Keratinocyte (primary cell): ENCODE measurements around the gene KDF1. TPM values are rescaled to one million over a fixed set of nuclear protein-coding genes. Genes with fewer than 3 reads are reported as not detected.
A peak's percentile ranks its signal among the peaks of the same experiment; 100 is the strongest.

Experiments
- DNase-seq: peaks from one replicate; pipeline ENCODE4 v3.0.0-alpha.2; 2011; ENCODE audit warnings: low read depth, missing footprints, low spot score
- FAIRE-seq: peaks from 2 replicates; lab custom pipeline; 2011; peaks lifted over from hg19 to GRCh38; lab: Jason Lieb, UNC
- H2AFZ ChIP-seq: 2 replicates; pipeline ENCODE4 v1.6.0; 2012; ENCODE audit warnings: low read length, control low read depth, inconsistent platforms; ENCODE audit not compliant: control insufficient read depth
- H3K27ac ChIP-seq: 2 replicates; pipeline ENCODE4 v1.5.1; 2011; ENCODE audit warnings: low read length; ENCODE audit not compliant: control insufficient read depth, insufficient read depth
- H3K27me3 ChIP-seq: 3 replicates; pipeline ENCODE4 v1.6.0; 2011; ENCODE audit warnings: low read length; ENCODE audit not compliant: control insufficient read depth, insufficient read depth; ENCODE audit errors: extremely low read depth
- H3K36me3 ChIP-seq, 2 experiments: 2 replicates in 1 of 2; 3 replicates in 1 of 2; pipeline ENCODE4 v1.5.1; 2011; ENCODE audit warnings: low read length in 2 of 2, mild to moderate bottlenecking in 1 of 2; ENCODE audit not compliant: control insufficient read depth in 2 of 2, insufficient read depth in 2 of 2; ENCODE audit errors: extremely low read depth in 1 of 2
- H3K4me1 ChIP-seq: 3 replicates; pipeline ENCODE4 v1.5.1; 2011; ENCODE audit warnings: low read length; ENCODE audit not compliant: control insufficient read depth, insufficient read depth; ENCODE audit errors: extremely low read depth
- H3K4me2 ChIP-seq: 3 replicates; pipeline ENCODE4 v1.6.0; 2011; ENCODE audit warnings: low read depth, low read length; ENCODE audit not compliant: control insufficient read depth, insufficient read depth; ENCODE audit errors: extremely low read depth
- H3K4me3 ChIP-seq, 3 experiments: fragments of 200-600 bp in 1 of 3; sonication (generic) in 1 of 3; 2 replicates in 2 of 3; 3 replicates in 1 of 3; pipeline ENCODE4 v1.5.1; 2011 to 2016; ENCODE audit warnings: low read length in 3 of 3, mild to moderate bottlenecking in 3 of 3, control low read depth in 2 of 3, inconsistent platforms in 1 of 3, low read depth in 1 of 3, mixed read lengths in 1 of 3, mixed run types in 1 of 3, moderate library complexity in 1 of 3; ENCODE audit not compliant: control insufficient read depth in 2 of 3, insufficient read depth in 2 of 3; ENCODE audit errors: extremely low read depth in 1 of 3
- H3K79me2 ChIP-seq: 2 replicates; pipeline ENCODE4 v1.6.0; 2012; ENCODE audit warnings: low read length; ENCODE audit not compliant: control insufficient read depth, insufficient read depth
- H3K9ac ChIP-seq: 3 replicates; pipeline ENCODE4 v1.6.0; 2011; ENCODE audit warnings: low read length; ENCODE audit not compliant: control insufficient read depth, insufficient read depth; ENCODE audit errors: extremely low read depth
- H3K9me1 ChIP-seq: 3 replicates; pipeline ENCODE4 v1.6.0; 2011; ENCODE audit warnings: low read length; ENCODE audit not compliant: control insufficient read depth, insufficient read depth; ENCODE audit errors: extremely low read depth
- H3K9me3 ChIP-seq: 2 replicates; pipeline ENCODE4 v1.5.1; 2012; ENCODE audit warnings: low read depth, low read length; ENCODE audit not compliant: control insufficient read depth
- H4K20me1 ChIP-seq: 3 replicates; pipeline ENCODE4 v1.6.0; 2011; ENCODE audit warnings: low read length; ENCODE audit not compliant: control insufficient read depth, insufficient read depth; ENCODE audit errors: extremely low read depth
- CTCF ChIP-seq, 3 experiments: IDR thresholded peaks in 1 of 3; conservative IDR thresholded peaks in 1 of 3; optimal IDR thresholded peaks in 1 of 3; 2 replicates in 2 of 3; 3 replicates in 1 of 3; pipeline versions ENCODE3 to v1.5.1; 2011; ENCODE audit warnings: low read length in 3 of 3, mild to moderate bottlenecking in 3 of 3, moderate library complexity in 2 of 3, control low read depth in 1 of 3, inconsistent platforms in 1 of 3; ENCODE audit not compliant: insufficient read depth in 2 of 3; ENCODE audit errors: extremely low read depth in 1 of 3
- EZH2 ChIP-seq: IDR thresholded peaks from one replicate; pipeline ENCODE4 v1.6.1; 2012; ENCODE audit warnings: inconsistent platforms, mild to moderate bottlenecking, low read length, moderate library complexity
- dilution Hi-C: fragments of 300-500 bp; cut with MboI; formaldehyde crosslinking; loops from one replicate; pipeline ENCODE4 v1.7.0; 2020; ENCODE audit warnings: low sequenced_read_pairs; ENCODE audit not compliant: extremely low pct_ligation_motif_present
- polyA plus RNA-seq, 5 experiments: library from polyadenylated mRNA; depleted of rRNA in 3 of 5; stranded (reverse) in 3 of 5; stranded (forward) in 1 of 5; unstranded in 1 of 5; fragments of >200 nt; gene quantifications; 1 replicate in 1 of 5; 2 replicates in 3 of 5; 3 replicates in 1 of 5; pipeline versions ENCODE4 v1.2.1 to v1.2.3, GENCODE V29; 2011 to 2012; ENCODE audit warnings: missing spikeins in 2 of 5, low read depth in 1 of 5, low replicate concordance in 1 of 5

The KDF1 gene
- polyA plus RNA-seq, 1 donor (not counting 4 experiments of a cell fraction or from before 2014, with no cell fraction given), result 13.8 TPM

GRCh38 chr1:26960625-26960966 lies 328 bp upstream of the KDF1 start:
- peaks cover 31% of the 10 kb centered on the region for H3K4me1 ChIP-seq
- H2AFZ ChIP-seq, result peak overlapping the region; percentile 59
- peaks cover 40% of the 10 kb centered on the region for H3K79me2 ChIP-seq
- H3K4me3 ChIP-seq, result peak overlapping the region; percentile 80 to 95 (median 87)
- FAIRE-seq, result no peak
- H3K9me1 ChIP-seq, result no peaks in the 10 kb centered on the region
- no peaks in the 10 kb centered on the region for H3K9me3 ChIP-seq
- H4K20me1 ChIP-seq, result no peaks in the 10 kb centered on the region
- TF ChIP-seq CTCF (optimal IDR thresholded peaks at IDR 0.05 in 1 of 3, IDR thresholded peaks at IDR 0.05 in 1 of 3, conservative IDR thresholded peaks at IDR 0.05 in 1 of 3; ENCODE audit: extremely low read depth in 1 of 3, insufficient read depth in 2 of 3, low read length in 3 of 3), result no peak
- TF ChIP-seq EZH2, result no peak
- H3K36me3 ChIP-seq, result peaks cover 0 to 7% of the 10 kb centered on the region in 2 experiments
- dilution Hi-C loops, result no loop called here
- DNase-seq, result no peak
- peak overlapping the region; percentile 98 for H3K4me2 ChIP-seq
- peak overlapping the region; percentile 93 for H3K9ac ChIP-seq
- no peaks in the 10 kb centered on the region for H3K27me3 ChIP-seq
- H3K27ac ChIP-seq, result peak overlapping the region; percentile 86

GRCh38 chr1:26959270-26959669 lies 998 bp downstream of the KDF1 start:
- Histone ChIP-seq H3K27ac (peak overlapping the region; percentile 86), H3K79me2 (peaks cover 47% of the 10 kb centered on the region), H3K4me2 (peak overlapping the region; percentile 90), H3K27me3 (no peaks in the 10 kb centered on the region), H4K20me1 (no peaks in the 10 kb centered on the region), H3K4me3 (peak overlapping the region; percentile 80 to 95 (median 87)), H3K36me3 (peaks cover 0 to 7% of the 10 kb centered on the region in 2 experiments), H2AFZ (no peak overlapping the region), H3K9me1 (no peaks in the 10 kb centered on the region), H3K4me1 (peaks cover 31% of the 10 kb centered on the region), H3K9me3 (no peaks in the 10 kb centered on the region), H3K9ac (peak overlapping the region; percentile 93)
- no peak for DNase-seq
- no peak for FAIRE-seq
- TF ChIP-seq EZH2, result no peak
- dilution Hi-C loops, result no loop called here

- Histone ChIP-seq H3K9me1 (no peaks in the 10 kb centered on the region), H2AFZ (no peak overlapping the region), H3K4me3 (no peak overlapping the region), H3K9me3 (no peaks in the 10 kb centered on the region), H3K27ac (no peak overlapping the region), H4K20me1 (no peaks in the 10 kb centered on the region), H3K9ac (no peak overlapping the region), H3K79me2 (peaks cover 51% of the 10 kb centered on the region), H3K27me3 (no peaks in the 10 kb centered on the region), H3K4me2 (no peak overlapping the region), H3K36me3 (peaks cover 2 to 7% of the 10 kb centered on the region in 2 experiments), H3K4me1 (peaks cover 28% of the 10 kb centered on the region)
- dilution Hi-C loops, result no loop called here
- FAIRE-seq, result no peak
- DNase-seq, result no peak
- no peak for TF ChIP-seq CTCF (optimal IDR thresholded peaks at IDR 0.05 in 1 of 3, IDR thresholded peaks at IDR 0.05 in 1 of 3, conservative IDR thresholded peaks at IDR 0.05 in 1 of 3; ENCODE audit: extremely low read depth in 1 of 3, insufficient read depth in 2 of 3, low read length in 3 of 3)
- TF ChIP-seq EZH2, result no peak
Measured at GRCh38 chr1:26957306-26957705, 3.0 kb downstream of the KDF1 start.
